Renal cortical epithelial cell (primary cell): Measurements from ENCODE around the gene ZNF625. TPM values are rescaled to one million over a fixed set of nuclear protein-coding genes. Genes with fewer than 3 reads are reported as not detected.

ENCODE experiments used
- DNase-seq: peaks from one replicate; pipeline ENCODE4 v3.0.0-alpha.2; 2011; ENCODE audit warnings: low read depth
- total RNA-seq: library from RNA; depleted of rRNA; stranded (reverse); fragments of >200 nt; gene quantifications from 2 replicates; pipeline ENCODE4 v1.2.3, GENCODE V29; 2014

Gene ZNF625
- 7.8 and 17.4 TPM in 2 replicates for total RNA-seq

- peak; percentile 74 for DNase-seq
Observed at GRCh38 chr19:12156223-12157058, at the start of gene ZNF625. Gene ZNF625 (minus strand): TSS chr19:12156734. CDS start chr19:12156558, 176 bp downstream.

GRCh38 chr19:12205296-12205695 lies 48.8 kb upstream of the ZNF625 start:
- DNase-seq: no peak

- no peak for DNase-seq
Observed at GRCh38 chr19:12202250-12202649, 45.7 kb upstream of the ZNF625 start.

- DNase-seq: no peak
Observed at GRCh38 chr19:12199757-12200419, 43.4 kb upstream of the ZNF625 start.

GRCh38 chr19:12198136-12198535 lies 41.6 kb upstream of the ZNF625 start:
- DNase-seq: no peak

GRCh38 chr19:12194827-12195731 lies 38.5 kb upstream of the ZNF625 start:
- peak; percentile 57 for DNase-seq

GRCh38 chr19:12187625-12188024 lies 31.1 kb upstream of the ZNF625 start:
- peak; percentile 4 for DNase-seq

GRCh38 chr19:12180377-12180776 lies 23.8 kb upstream of the ZNF625 start:
- no peak for DNase-seq

- no peak for DNase-seq
Observed at GRCh38 chr19:12166626-12167025, 10.1 kb upstream of the ZNF625 start.

GRCh38 chr19:12163826-12164225 lies 7.3 kb upstream of the ZNF625 start:
- DNase-seq: peak; percentile 16

- DNase-seq: peak; percentile 93
Observed at GRCh38 chr19:12162882-12163806, 6.6 kb upstream of the ZNF625 start, which contains the start of gene ZNF136. Gene ZNF136 (plus strand): TSS chr19:12163096. CDS start chr19:12163204, 108 bp downstream.

- no peak for DNase-seq
Observed at GRCh38 chr19:12162513-12162881, 6.0 kb upstream of the ZNF625 start.

- DNase-seq: no peak
Observed at GRCh38 chr19:12159773-12160414, 3.4 kb upstream of the ZNF625 start.

GRCh38 chr19:12155324-12155860 lies 1.1 kb downstream of the ZNF625 start:
- no peak for DNase-seq

- no peak for DNase-seq
Observed at GRCh38 chr19:12145348-12145747, 11.2 kb downstream of the ZNF625 start.

- DNase-seq: no peak
Observed at GRCh38 chr19:12141405-12141736, 15.2 kb downstream of the ZNF625 start.

- DNase-seq: peak; percentile 69
Observed at GRCh38 chr19:12140545-12141404, 15.8 kb downstream of the ZNF625 start.

- DNase-seq: peak; percentile 87
Observed at GRCh38 chr19:12139885-12140544, 16.5 kb downstream of the ZNF625 start, which contains the start of gene ZNF20. Gene ZNF20 (minus strand): TSS chr19:12140350. CDS start chr19:12140182, 168 bp downstream.

GRCh38 chr19:12139269-12139668 lies 17.3 kb downstream of the ZNF625 start:
- DNase-seq: no peak
